Liver (tissue), 9 donors: ENCODE data around the gene KSR1. TPM values are rescaled to one million over a fixed set of nuclear protein-coding genes. Genes with fewer than 3 reads are reported as not detected.

Experiments used
- DNase-seq: peaks from one replicate; pipeline ENCODE4 v3.0.0-alpha.2; 2017; ENCODE audit warnings: low spot score
- H3K27ac ChIP-seq, 2 donors: one replicate each; pipeline ENCODE4 v1.7.0; 2013; ENCODE audit warnings: inconsistent platforms in 2 of 2, low read length in 2 of 2, control low read depth in 1 of 2, low read depth in 1 of 2, mild to moderate bottlenecking in 1 of 2
- H3K27me3 ChIP-seq, 4 donors: one replicate each; pipeline versions ENCODE4 v1.6.1 to v1.7.0; 2013; ENCODE audit warnings: low read length in 3 of 4, inconsistent platforms in 1 of 4, mild to moderate bottlenecking in 1 of 4, moderate library complexity in 1 of 4; ENCODE audit not compliant: control insufficient read depth in 4 of 4, insufficient read depth in 4 of 4
- H3K36me3 ChIP-seq, 4 donors: one replicate each; pipeline versions ENCODE4 v1.6.1 to v1.7.0; 2013; ENCODE audit warnings: low read length in 3 of 4, mild to moderate bottlenecking in 3 of 4, low read depth in 1 of 4, moderate library complexity in 1 of 4; ENCODE audit not compliant: control insufficient read depth in 4 of 4, insufficient read depth in 3 of 4
- H3K4me1 ChIP-seq, 4 donors: one replicate each; pipeline versions ENCODE4 v1.6.1 to v1.7.0; 2013; ENCODE audit warnings: low read length in 3 of 4, mild to moderate bottlenecking in 3 of 4, moderate library complexity in 1 of 4; ENCODE audit not compliant: control insufficient read depth in 4 of 4, insufficient read depth in 4 of 4
- H3K4me3 ChIP-seq, 3 donors: one replicate each; pipeline versions ENCODE4 v1.6.1 to v1.7.0; 2013; ENCODE audit warnings: low read length in 3 of 3, control low read depth in 1 of 3, low read depth in 1 of 3, mild to moderate bottlenecking in 1 of 3
- H3K9ac ChIP-seq, 2 donors: one replicate each; pipeline ENCODE4 v1.7.0; 2013; ENCODE audit warnings: low read length in 2 of 2, mild to moderate bottlenecking in 2 of 2, moderate library complexity in 2 of 2, control low read depth in 1 of 2, low read depth in 1 of 2
- H3K9me3 ChIP-seq, 4 donors: one replicate each; pipeline versions ENCODE4 v1.6.1 to v1.7.0; 2013; ENCODE audit warnings: low read length in 3 of 4; ENCODE audit not compliant: control insufficient read depth in 4 of 4
- ATF3 ChIP-seq: IDR thresholded peaks from 2 replicates; pipeline ENCODE4 v1.6.1; 2016; ENCODE audit warnings: antibody characterized with exemption
- CTCF ChIP-seq: fragments of 150-350 bp; IDR thresholded peaks from 2 replicates; pipeline ENCODE4 v1.5.1; 2017; ENCODE audit warnings: improper control_type of control experiment, low read depth, low read length; ENCODE audit not compliant: missing input control
- EGR1 ChIP-seq, 2 donors: IDR thresholded peaks; 2 replicates each; pipeline ENCODE4 v1.6.1; 2016 to 2018; ENCODE audit warnings: antibody characterized with exemption in 2 of 2, low read depth in 2 of 2
- FOXA1 ChIP-seq: IDR thresholded peaks from 2 replicates; pipeline ENCODE4 v1.6.1; 2016; ENCODE audit warnings: antibody characterized with exemption
- FOXA2 ChIP-seq: IDR thresholded peaks from 2 replicates; pipeline ENCODE4 v1.6.1; 2016; ENCODE audit warnings: antibody characterized with exemption
- GABPA ChIP-seq, 2 donors: IDR thresholded peaks in 1 of 2; conservative IDR thresholded peaks in 1 of 2; 2 replicates each; pipeline ENCODE4 v1.6.1; 2016; ENCODE audit warnings: antibody characterized with exemption in 2 of 2, mild to moderate bottlenecking in 1 of 2, moderate library complexity in 1 of 2
- HNF4A ChIP-seq, 2 donors: conservative IDR thresholded peaks; 2 replicates each; pipeline ENCODE4 v1.6.1; 2016; ENCODE audit warnings: antibody characterized with exemption in 2 of 2, mild to moderate bottlenecking in 2 of 2
- HNF4G ChIP-seq: IDR thresholded peaks from 2 replicates; pipeline ENCODE4 v1.6.1; 2016; ENCODE audit warnings: antibody characterized with exemption
- JUND ChIP-seq, 2 donors: IDR thresholded peaks; 2 replicates each; pipeline ENCODE4 v1.6.1; 2016; ENCODE audit warnings: antibody characterized with exemption in 2 of 2
- NR2F2 ChIP-seq: IDR thresholded peaks from 2 replicates; pipeline ENCODE4 v1.6.1; 2016; ENCODE audit warnings: antibody characterized with exemption
- RAD21 ChIP-seq, 2 donors: IDR thresholded peaks; 2 replicates each; pipeline ENCODE4 v1.6.1; 2016; ENCODE audit warnings: antibody characterized with exemption in 2 of 2, mild to moderate bottlenecking in 2 of 2
- REST ChIP-seq: IDR thresholded peaks from 2 replicates; pipeline ENCODE4 v1.6.1; 2016; ENCODE audit warnings: antibody characterized with exemption, mild to moderate bottlenecking
- RXRA ChIP-seq, 2 donors: IDR thresholded peaks; 2 replicates each; pipeline ENCODE4 v1.6.1; 2017 to 2018; ENCODE audit warnings: antibody characterized with exemption in 2 of 2, mild to moderate bottlenecking in 1 of 2
- SP1 ChIP-seq: IDR thresholded peaks from 2 replicates; pipeline ENCODE4 v1.6.1; 2018; ENCODE audit warnings: antibody characterized with exemption, mild to moderate bottlenecking
- TAF1 ChIP-seq: conservative IDR thresholded peaks from 2 replicates; pipeline ENCODE4 v1.6.1; 2016; ENCODE audit warnings: antibody characterized with exemption, mild to moderate bottlenecking
- YY1 ChIP-seq: IDR thresholded peaks from 2 replicates; pipeline ENCODE4 v1.6.1; 2016; ENCODE audit warnings: antibody characterized with exemption, mild to moderate bottlenecking
- ZBTB33 ChIP-seq: IDR thresholded peaks from 2 replicates; pipeline ENCODE4 v1.6.1; 2016; ENCODE audit warnings: antibody characterized with exemption
- WGBS: extraction: QIAGEN DNeasy Blood & Tissue Kit; methylation state at CpG from one replicate; pipeline ENCODE4 v1.1.7; 2013; 5-methylcytosine and 5-hydroxymethylcytosine counted together
- polyA plus RNA-seq, 2 donors: library from polyadenylated mRNA; stranded (reverse) in 1 of 2; unstranded in 1 of 2; fragments of 200-250 nt in 1 of 2; fragments of >200 nt in 1 of 2; fragmentation: Nextera tagmentation in 1 of 2; extraction: Ambion mirVana in 1 of 2; gene quantifications; one replicate each; pipeline versions ENCODE4 v1.2.1 to v1.2.3, GENCODE V29; 2013 to 2015
- total RNA-seq, 2 donors: library from RNA; depleted of rRNA; stranded (reverse); fragments of >200 nt; gene quantifications; one replicate each; pipeline ENCODE4 v1.2.3, GENCODE V29; 2014
- donor health status: healthy.
- donor health status: healthy.
- donor health status: healthy.
- donor health status: healthy.
- donor health status: healthy.

The KSR1 gene
- total and polyA plus RNA-seq, 4 donors: 1.2 to 9.0 (median 4.1) TPM

GRCh38 chr17:27654136-27654535, 197.9 kb downstream of the KSR1 start:
- Histone ChIP-seq H3K9me3 (no peaks in the 10 kb centered on the region), H3K36me3 (no peaks in the 10 kb centered on the region), H3K9ac (no peak overlapping the region), H3K27me3 (no peaks in the 10 kb centered on the region), H3K27ac (no peak overlapping the region), H3K4me1 (peaks cover 0 to 2% (median 0%) of the 10 kb centered on the region in 4 donors), H3K4me3 (no peak overlapping the region)
- no peak for DNase-seq
- TF ChIP-seq FOXA2 (no peak), JUND (IDR thresholded peaks at IDR 0.05) (no peak), HNF4A (conservative IDR thresholded peaks at IDR 0.05) (no peak), NR2F2 (no peak), SP1 (no peak), TAF1 (no peak), ZBTB33 (no peak), ATF3 (no peak), HNF4G (no peak), EGR1 (IDR thresholded peaks at IDR 0.05; ENCODE audit: low read depth in 2 of 2) (no peak), CTCF (no peak), RXRA (IDR thresholded peaks at IDR 0.05) (no peak), YY1 (no peak), GABPA (IDR thresholded peaks at IDR 0.05 in 1 of 2, conservative IDR thresholded peaks at IDR 0.05 in 1 of 2) (no peak), REST (no peak), FOXA1 (no peak), RAD21 (IDR thresholded peaks at IDR 0.05) (no peak)
- 90% methylated on average over 15 of the region's 15 CpGs for WGBS
